Measurements from ENCODE around the gene GPRC5C. TPM values are rescaled to one million over a fixed set of nuclear protein-coding genes. Genes with fewer than 3 reads are reported as not detected.

GPRC5C gene
- total and polyA plus RNA-seq, 2 of the 13 experiments (the other 11 are each of a cell fraction or from before 2014, with no cell fraction given), result 85.6 to 300 TPM

DNA sequence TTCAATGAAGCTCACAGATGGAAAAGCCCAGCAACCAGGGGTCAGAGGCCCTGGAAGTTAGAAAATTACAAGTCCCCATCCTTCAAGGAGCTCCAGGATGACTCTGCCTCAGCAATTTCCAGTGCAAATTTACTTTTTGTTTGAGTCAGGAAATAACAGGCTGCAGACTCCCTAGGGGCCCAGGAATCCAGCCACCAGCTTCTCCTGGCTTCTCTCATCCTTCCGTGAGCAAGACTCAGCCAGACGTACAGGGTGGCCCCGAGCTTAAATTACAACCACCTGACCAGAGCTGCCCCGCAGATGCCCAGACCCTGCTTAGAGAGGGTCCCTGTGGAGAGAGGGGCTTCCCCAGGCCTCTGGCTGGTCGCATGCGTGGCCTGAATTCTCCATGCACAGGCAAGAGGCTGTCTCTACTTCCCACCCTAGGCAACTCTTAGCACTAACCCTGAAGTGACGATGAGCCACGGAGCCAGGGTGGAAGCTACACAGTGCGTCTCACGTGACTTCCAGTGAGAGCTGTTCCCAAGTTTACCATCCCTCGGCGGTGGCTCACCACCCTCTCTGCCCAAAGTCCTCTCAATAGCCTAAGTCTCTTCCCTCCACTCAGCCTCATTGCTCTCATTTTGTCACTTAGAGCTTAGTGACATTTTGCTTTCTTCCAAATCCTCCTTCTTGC lies 37.5 kb upstream of the GPRC5C start:
- Histone ChIP-seq H2AFZ (ENCODE audit: low read length) (no peak overlapping the region), H3K4me3 (replicated peaks in 1 of 3; ENCODE audit: insufficient read depth in 1 of 3, low read depth in 2 of 3, low read length in 3 of 3) (no peak overlapping the region), H3K36me3 (replicated peaks in 1 of 2; ENCODE audit: control insufficient read depth in 1 of 2, insufficient read depth in 2 of 2, low read length in 2 of 2) (no peaks in the 10 kb centered on the region), H3K4me2 (ENCODE audit: low read depth, low read length) (peak overlapping the region; percentile 24; the same call in 1 of the 2 replicates), H3K4me1 (ENCODE audit: insufficient read depth, low read length) (peaks cover 16% of the 10 kb centered on the region), H3K9ac (ENCODE audit: insufficient read depth, low read depth, low read length) (no peak overlapping the region), H3K79me2 (ENCODE audit: insufficient read depth, low read length) (no peaks in the 10 kb centered on the region), H3K9me3 (ENCODE audit: low read length) (no peaks in the 10 kb centered on the region), H4K20me1 (ENCODE audit: insufficient read depth, low read length) (no peaks in the 10 kb centered on the region), H3K27me3 (ENCODE audit: control insufficient read depth in 1 of 2, insufficient read depth in 2 of 2, low read length in 2 of 2) (peaks cover 4 to 16% of the 10 kb centered on the region in 2 experiments; a peak in 2 of 5 replicates), H3K27ac (ENCODE audit: extremely low read length, insufficient read depth, low read length) (no peak overlapping the region)
- BruUV-seq (replicated peaks), result no TSS peak
- ChIA-PET CTCF (ENCODE audit: low intra/inter-chr PET ratio, low total read pairs) (no interaction called here), POLR2A (interaction anchor here (1.2 kb wide), 1 partner anchor 9 kb away, joined by 3 read pairs; no protein-coding TSS in a partner anchor)
- intact Hi-C loops (cut with micrococcal nuclease; ENCODE audit: unreplicated experiment) (no loop called here), in situ Hi-C loops (cut with HindIII; ENCODE audit: extremely low pct_ligation_motif_present, low pct_unique_long_range_greater_than_20kb) (no loop called here)
- FAIRE-seq, result no peak
- WGBS (ENCODE audit: low lambda C conversion rate), result 11% methylated on average over 10 of the region's 12 CpGs
- peak; percentile 57 for ATAC-seq
- DNase-seq (ENCODE audit: low spot score), result no peak
- TF ChIP-seq ZBTB42 (CRISPR knock-in tag; IDR thresholded peaks at IDR 0.05), result no peak
- no peak for TF ChIP-seq ZNF335 (CRISPR knock-in tag; IDR thresholded peaks at IDR 0.05)
- TF ChIP-seq, protein P1, sequence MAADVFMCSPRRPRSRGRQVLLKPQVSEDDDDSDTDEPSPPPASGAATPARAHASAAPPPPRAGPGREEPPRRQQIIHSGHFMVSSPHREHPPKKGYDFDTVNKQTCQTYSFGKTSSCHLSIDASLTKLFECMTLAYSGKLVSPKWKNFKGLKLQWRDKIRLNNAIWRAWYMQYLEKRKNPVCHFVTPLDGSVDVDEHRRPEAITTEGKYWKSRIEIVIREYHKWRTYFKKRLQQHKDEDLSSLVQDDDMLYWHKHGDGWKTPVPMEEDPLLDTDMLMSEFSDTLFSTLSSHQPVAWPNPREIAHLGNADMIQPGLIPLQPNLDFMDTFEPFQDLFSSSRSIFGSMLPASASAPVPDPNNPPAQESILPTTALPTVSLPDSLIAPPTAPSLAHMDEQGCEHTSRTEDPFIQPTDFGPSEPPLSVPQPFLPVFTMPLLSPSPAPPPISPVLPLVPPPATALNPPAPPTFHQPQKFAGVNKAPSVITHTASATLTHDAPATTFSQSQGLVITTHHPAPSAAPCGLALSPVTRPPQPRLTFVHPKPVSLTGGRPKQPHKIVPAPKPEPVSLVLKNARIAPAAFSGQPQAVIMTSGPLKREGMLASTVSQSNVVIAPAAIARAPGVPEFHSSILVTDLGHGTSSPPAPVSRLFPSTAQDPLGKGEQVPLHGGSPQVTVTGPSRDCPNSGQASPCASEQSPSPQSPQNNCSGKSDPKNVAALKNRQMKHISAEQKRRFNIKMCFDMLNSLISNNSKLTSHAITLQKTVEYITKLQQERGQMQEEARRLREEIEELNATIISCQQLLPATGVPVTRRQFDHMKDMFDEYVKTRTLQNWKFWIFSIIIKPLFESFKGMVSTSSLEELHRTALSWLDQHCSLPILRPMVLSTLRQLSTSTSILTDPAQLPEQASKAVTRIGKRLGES (CRISPR knock-in tag; IDR thresholded peaks at IDR 0.05; ENCODE audit: borderline replicate concordance), result no peak
- TF ChIP-seq, protein P2, sequence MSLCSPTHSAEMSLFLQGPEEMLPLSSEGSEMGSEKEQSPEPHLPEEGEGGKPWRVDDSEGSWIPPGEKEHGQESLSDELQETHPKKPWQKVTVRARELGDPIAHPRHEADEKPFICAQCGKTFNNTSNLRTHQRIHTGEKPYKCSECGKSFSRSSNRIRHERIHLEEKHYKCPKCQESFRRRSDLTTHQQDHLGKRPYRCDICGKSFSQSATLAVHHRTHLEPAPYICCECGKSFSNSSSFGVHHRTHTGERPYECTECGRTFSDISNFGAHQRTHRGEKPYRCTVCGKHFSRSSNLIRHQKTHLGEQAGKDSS (CRISPR knock-in tag; IDR thresholded peaks at IDR 0.05; ENCODE audit: borderline replicate concordance, low read depth), result no peak
- TF ChIP-seq ATF6 (CRISPR knock-in tag; conservative IDR thresholded peaks at IDR 0.05), result no peak
- TF ChIP-seq USF2 (IDR thresholded peaks at IDR 0.05; ENCODE audit: low read depth, low read length), result peak; percentile 50; the same call in 1 of the 2 replicates
- TF ChIP-seq USF2 (CRISPR knock-in tag; IDR thresholded peaks at IDR 0.05; ENCODE audit: borderline replicate concordance), result no peak
- TF ChIP-seq ZNF33B (CRISPR knock-in tag; IDR thresholded peaks at IDR 0.05), result no peak
- peak; percentile 78 for TF ChIP-seq BHLHE40 (IDR thresholded peaks at IDR 0.05; ENCODE audit: low read length)
- TF ChIP-seq RFXANK (CRISPR knock-in tag; IDR thresholded peaks at IDR 0.05), result no peak

Data from HepG2 (cell line).